ENCODE results near the gene MARCHF11. TPM values are rescaled to one million over a fixed set of nuclear protein-coding genes. Genes with fewer than 3 reads are reported as not detected.

The MARCHF11 gene
- total RNA-seq, 2 experiments from 2014 or later = not detected

DNA sequence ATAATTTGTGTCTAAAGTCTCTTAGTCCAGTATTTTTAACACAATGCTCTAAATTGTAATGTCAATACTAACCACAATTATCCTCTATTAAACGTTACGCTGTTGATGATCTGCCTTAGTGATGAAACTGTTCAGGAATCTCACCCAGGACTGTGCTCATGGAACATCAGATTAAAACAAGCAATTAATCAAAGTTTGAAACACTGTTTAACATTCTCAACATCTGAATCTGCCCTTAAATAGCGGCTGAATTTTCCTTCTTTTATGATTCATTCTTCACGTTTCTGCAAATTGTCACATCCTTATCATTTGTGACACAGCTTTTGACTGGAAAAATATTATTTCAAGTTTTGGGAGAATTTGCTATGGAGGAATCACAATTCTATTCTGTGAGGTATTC, 113.8 kb downstream of the MARCHF11 start:
- ChIA-PET CTCF (no interaction called here), POLR2A (no interaction called here)

DNA sequence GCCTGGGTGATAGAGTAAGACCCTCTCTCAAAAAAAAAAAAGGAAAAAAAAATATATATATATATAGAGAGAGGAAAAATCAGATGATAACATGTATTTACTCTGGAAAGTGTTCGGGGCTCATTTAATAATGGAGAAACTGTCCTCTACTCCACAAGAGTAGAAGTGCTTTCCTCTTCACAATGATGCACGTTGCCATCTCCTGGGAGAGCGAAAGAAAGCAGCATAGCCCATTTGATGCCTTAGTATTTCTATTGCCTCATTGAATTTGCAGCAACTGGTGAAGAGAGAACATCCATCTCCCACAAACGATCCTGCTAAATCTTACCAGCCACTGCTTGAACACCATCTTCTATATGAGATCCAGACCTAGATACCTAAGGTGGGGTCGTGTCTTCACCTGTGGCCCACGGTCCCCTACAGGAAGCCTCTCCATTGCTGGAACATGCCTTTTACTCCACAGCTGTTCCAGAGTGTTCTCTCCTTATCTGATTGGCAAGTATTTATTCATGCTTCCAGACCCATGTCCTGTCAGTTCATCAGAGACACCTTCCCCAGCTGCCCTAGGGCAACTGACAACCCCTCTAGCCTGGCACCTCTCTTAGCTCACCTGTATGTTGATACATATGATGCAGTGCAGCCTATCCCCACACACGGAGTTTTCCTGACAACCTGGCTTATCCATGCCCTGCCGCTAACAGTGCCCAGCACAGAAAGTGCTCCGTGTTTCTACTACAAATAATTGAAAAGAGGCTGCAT, 115.3 kb downstream of the MARCHF11 start:
- POLR2A ChIA-PET = no interaction called here
- CTCF ChIA-PET = no interaction called here

DNA sequence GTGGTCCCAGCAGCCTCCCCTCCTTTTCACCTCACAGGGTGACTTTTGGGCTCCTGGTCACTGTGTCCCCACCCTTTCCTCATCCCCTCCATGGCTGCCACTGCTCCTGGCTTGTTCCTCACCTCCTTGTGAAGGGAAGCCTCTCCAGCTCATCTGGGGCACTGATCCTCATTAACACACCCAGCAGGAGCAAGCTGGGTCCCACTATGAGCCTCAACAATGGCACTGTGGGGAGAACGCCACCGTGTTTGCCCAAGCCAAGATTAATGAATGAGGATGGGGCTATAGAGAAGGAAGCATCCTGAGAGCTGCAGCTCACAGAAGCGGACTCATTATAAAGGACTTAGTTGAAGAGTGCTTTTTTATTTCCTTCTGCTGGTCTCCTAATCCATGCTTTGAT, 118.4 kb downstream of the MARCHF11 start:
- CTCF ChIA-PET = no interaction called here
- POLR2A ChIA-PET = no interaction called here

DNA sequence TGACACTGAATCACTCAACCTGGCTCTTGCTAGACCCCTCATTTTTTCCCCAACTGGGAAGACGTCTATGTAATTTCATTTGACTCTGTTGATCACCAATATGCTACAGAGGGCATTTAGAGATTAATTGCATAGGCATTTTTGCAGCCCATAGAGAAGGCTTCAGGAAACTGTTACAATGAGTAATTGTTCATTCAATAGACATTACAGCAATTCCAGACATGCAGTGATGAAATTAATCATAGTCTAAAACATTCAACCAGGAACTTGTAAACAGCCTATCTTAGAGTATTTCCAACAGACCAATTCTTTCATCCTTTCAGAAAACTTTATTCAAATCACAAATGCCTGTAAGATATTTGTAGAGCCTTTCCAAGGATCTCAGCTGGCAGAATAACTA, 122.3 kb downstream of the MARCHF11 start:
- POLR2A ChIA-PET = no interaction called here
- CTCF ChIA-PET = no interaction called here

DNA sequence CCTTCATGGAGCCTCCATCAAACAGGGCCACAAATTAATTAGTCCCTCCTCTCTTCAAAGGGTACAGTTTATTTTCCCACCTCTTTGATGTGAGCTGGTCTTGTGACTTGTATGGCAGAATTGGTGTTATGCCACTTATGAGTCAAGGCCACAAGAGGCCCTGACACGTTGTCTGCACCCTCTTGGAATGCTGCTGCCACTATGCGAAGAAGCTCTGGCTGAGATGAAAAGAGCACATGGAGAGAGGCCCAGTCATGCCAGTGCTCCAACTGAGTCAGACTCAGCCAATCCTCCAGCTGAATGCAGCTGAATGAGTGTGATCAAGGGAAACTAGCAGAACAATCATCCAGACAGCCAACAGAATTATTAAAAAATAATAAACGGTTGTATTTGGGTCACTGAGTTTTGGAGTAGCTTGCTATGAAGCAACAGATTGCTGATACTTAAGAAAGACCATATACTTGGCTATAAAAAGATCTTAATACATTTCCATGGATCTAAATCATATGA, 128.3 kb downstream of the MARCHF11 start:
- ChIA-PET POLR2A (no interaction called here), CTCF (no interaction called here)

DNA sequence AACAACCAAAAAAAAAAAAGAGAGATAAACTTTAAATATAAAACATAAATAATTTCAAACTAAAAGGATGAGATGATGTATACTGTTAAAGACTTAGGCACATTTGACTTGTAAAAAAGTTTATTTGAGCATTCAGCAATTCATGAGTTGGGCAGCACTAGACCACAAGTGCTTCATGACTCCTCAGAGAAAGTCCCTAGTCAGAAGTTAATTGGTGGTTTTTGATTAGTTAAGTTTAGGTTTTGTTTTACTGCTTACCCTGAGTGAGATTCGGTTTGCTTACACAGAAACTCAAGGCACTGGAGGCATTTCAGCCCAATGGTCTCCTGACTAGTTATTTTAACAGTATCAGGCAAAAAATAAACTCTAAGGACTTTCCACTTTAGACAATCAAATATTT, 129.2 kb downstream of the MARCHF11 start:
- POLR2A ChIA-PET = no interaction called here
- CTCF ChIA-PET = no interaction called here

DNA sequence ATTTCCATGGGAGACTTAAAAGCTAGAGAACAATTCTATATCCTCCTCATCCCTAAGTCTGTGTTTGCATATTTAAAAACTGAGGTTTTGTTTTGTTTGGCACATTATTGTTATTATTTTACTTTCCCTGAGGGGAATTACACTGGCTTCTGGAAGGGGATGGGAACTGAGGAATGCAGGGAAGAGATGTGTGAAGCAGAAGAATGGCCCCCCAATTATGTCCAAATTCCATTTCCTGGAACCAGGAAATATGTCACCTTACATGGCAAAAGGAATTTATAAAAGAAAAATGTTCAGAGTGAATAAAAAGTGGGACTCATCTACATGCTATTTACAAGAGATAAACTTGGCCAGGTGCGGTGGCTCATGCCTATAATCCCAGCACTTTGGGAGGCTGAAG, 129.8 kb downstream of the MARCHF11 start:
- POLR2A ChIA-PET = no interaction called here
- CTCF ChIA-PET = no interaction called here

DNA sequence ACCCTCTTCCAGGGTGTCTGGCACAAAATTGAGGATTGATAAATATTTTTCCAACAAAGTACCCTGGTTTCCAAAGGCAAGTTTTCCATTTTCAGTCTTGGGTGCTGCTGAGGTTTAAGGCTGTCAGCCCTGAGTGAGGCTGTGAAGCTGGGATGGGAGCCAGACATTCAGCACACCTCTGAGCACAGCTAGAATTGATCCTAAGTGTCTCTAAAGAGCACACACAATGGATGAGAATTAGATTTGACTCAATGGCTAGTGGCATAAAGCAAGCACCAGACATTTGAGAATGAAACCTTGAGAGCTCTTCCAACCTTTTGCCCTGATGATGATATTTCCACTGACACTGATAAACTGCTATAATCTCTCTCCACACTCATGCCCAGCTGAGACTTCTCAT, 131.5 kb downstream of the MARCHF11 start:
- CTCF ChIA-PET = no interaction called here
- POLR2A ChIA-PET = no interaction called here

DNA sequence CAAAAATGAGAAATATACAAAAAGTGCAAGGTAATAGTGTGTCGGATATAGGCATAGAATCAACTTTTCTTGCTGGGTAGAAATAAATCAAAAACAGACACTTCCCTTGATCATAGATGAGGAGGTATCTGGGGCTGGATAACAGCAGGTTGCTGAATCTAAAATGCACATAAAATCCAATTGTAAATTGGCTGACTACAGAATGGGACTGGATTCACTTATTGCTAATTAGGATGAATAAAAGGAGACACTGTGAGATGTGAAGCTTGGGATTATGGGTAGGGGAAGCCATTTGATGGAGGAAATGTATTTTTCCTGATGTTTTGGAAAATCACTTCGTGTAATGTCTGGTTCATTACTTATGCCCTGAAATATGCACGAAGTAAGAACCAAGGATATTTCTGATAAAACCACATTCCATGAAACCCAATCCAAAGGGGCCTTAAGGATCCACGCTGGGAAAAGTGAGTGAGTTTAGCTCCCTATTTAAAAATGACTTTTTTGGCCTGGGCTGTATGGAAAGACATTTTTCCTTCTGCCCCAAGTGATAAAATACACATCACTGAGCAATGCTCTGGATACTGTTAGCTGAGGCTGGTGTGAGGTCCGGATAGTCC, 136.1 kb downstream of the MARCHF11 start:
- ChIA-PET CTCF (no interaction called here), POLR2A (no interaction called here)

DNA sequence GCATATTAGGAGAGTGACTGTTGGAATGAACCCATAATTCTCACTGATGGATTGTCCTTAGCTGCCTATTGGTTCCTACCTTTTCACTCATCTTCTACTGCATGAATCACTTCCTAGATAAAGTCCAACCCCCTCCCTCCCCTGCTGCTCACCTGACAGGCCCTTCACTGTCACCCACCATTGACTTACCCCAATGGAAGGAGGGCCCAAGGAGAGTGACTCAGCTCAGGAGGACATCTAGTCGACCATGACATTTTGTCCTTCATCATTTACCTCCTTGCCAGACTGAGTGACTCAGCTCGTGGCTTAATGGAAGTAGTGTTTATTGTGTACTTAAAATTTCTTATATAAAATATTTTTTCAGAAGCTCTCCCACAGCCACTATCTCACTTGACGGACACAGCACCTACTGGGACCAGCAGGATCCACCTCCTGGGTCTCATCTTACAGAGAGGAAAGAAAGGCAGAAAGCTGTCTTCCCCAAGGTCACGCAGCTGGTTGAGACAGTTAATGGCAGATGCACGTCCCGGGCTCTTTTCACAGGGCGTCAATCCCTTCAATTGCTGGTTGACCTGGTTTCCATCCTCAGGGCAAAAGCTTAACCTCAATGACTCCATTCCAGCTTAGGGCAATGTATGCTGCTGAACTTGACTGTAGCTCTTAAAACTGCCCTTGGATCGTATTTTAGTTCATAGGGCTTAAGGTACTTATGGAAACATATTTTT, 142.3 kb downstream of the MARCHF11 start:
- CTCF ChIA-PET = no interaction called here
- POLR2A ChIA-PET = no interaction called here

DNA sequence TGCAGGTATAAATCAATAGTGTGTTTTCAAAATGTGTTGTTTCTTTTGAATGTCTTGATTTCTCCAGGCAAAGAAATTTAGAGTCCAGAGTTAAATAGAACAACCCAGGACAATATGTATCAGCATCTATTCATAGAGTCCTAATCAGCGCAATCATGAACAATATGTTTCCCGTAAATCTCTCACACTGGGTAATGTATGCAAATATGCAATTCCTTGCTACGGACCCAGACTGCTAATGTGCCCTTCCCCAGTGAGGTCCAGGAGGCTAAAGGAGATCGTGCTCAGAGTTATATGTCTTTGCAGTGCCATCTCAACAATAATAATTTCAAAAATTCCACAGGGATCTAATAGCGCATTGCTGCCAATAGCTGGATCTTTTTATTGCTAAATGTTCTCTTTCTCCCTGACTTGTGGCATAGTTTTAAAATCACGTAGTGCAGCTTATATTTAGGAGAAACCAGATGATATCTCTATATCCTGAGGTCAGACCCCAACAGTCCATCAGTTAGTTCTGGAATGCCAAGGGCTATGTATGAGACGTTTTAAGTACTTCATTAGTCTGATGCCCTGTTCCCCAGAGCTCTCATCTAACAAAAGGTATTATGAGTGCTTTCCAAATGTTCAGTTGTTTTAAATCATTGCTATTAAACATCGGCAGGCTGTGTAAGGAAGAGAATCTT, 145.1 kb downstream of the MARCHF11 start:
- ChIA-PET CTCF (no interaction called here), POLR2A (no interaction called here)

DNA sequence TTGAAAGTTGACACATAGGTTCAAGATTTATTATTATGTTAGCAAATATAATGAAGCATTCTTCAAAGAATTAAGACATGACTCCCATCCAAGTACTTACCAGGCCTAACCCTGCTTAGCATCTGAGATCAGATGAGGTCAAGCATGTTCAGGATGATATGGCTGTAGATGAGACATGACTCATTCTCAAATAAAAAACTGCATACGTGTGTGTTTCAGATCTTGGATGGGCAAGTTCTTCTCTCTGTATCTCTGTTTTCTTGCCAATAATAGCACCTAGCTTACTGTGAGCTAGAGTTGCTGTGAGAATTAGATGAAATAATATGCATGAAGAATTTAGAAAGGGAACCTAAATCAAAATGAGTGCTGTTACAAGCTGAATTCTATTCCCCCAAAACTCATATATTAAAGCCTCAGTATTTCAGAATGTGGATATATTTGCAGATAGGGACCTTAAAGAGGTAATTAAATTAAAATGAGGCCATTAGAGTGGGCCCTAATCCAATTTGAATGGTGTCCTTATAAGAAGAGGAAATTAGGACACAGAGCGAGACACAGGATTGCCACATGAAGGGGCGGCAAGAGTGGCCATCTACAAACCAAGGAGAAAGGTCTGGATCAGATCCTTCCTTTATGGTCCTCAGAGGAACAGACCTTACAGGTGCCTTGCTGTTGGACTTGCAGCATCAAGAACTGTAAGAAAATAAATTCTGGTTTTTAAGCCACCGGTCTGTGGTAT, 146.2 kb downstream of the MARCHF11 start:
- CTCF ChIA-PET = no interaction called here
- POLR2A ChIA-PET = no interaction called here

DNA sequence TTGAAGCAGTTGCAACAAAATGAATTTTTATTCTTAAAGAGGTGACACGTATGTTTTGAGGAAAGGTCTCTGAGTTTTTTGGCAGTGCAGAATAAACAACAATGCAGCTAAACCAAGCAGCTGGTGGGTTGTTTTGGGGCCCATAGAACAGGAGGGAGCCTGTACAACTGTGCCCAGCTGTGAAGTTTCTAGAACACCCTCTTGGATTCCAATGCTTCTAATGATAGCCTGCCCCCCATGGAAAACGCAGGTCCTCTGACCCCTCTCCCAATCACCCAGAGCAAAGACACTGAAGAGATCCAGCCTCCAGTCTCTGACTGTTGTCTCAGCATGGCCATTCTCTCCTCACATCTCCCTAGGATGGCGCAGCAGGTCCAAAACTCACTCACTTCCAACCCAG, 150.9 kb downstream of the MARCHF11 start:
- POLR2A ChIA-PET = no interaction called here
- CTCF ChIA-PET = no interaction called here

DNA sequence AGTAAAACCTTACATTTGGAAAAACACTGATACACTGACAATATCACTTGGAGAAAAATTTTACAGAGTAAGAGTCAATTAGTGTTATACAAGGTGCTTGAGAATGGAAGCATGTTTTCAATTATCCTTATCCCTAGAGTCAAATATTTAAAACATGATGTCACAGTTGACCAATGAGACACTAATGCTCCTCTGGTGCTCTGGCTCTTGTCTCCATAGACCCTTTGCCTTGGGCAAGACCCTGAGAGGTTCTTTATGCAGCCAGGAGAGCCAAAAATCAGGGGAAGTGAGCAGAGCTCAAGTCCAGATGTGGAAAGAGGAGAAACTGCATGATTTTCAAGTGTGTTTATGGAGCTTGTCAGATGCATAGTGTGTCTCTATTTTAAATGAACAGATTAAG, 153.9 kb downstream of the MARCHF11 start:
- CTCF ChIA-PET = no interaction called here
- POLR2A ChIA-PET = no interaction called here

DNA sequence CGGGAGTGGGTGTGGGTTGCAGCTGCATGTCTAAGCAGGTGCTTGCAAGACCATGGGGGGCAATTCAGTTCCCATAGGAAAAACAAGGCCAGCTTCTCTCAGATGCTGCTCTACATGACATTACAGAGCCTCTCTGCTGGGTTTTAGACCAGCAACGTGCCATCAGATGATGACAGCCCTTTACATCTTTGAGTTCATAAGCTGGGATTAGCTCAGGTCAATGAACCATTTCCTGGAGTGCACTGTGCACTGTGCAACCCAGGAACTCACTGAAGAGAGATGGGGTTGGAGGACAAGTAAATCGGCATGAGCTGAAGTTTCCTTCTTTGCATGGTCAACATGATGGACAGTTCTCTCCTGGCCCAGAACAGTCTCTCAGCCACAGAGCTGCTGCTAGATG, 160.6 kb downstream of the MARCHF11 start:
- POLR2A ChIA-PET = no interaction called here
- CTCF ChIA-PET = no interaction called here

DNA sequence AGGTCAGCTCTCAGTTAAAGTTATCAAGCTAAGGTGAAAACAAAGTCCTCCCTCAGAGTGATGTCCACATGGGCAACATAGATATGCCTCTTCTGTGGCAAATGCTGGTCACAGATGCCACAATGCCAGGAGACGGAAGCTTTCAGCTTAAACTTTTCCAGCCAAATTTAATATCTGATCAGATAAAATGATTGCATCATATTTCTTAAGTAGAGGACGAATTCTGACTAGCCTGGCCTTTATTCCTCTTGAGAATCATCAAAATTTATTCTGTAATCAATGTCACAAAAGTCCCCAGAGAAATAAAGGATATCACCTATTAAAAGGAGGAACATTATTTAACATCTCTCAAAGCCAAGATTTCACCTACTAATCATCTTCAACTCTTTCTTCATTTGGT, 161.9 kb downstream of the MARCHF11 start:
- CTCF ChIA-PET = no interaction called here

More for the DNA sequence above, 161.9 kb downstream of the MARCHF11 start:
- POLR2A ChIA-PET = no interaction called here
